Prostate gland (tissue), 2 donors: ENCODE data around the gene XPO5.

Experiments used
- CTCF ChIP-seq, 4 experiments: fragments of 200-600 bp in 2 of 4; fragments of 450-650 bp in 2 of 4; sonication (generic) in 2 of 4; IDR thresholded peaks; 1 replicate in 3 of 4; 2 replicates in 1 of 4; pipeline ENCODE4 v1.5.1; 2016 to 2019; ENCODE audit warnings: antibody characterized with exemption in 4 of 4, mild to moderate bottlenecking in 2 of 4, moderate library complexity in 2 of 4
- POLR2A ChIP-seq: fragments of 450-650 bp; IDR thresholded peaks from one replicate; pipeline ENCODE4 v1.6.1; 2016; ENCODE audit warnings: antibody characterized with exemption, mild to moderate bottlenecking
- POLR2AphosphoS5 ChIP-seq: sonication (generic); formaldehyde crosslinking; IDR thresholded peaks from one replicate; pipeline ENCODE4 v1.6.1; 2017; ENCODE audit warnings: antibody characterized with exemption

GRCh38 chr6:43496370-43497128, 79.3 kb downstream of the XPO5 start:
- TF ChIP-seq CTCF (IDR thresholded peaks at IDR 0.05) = peak; percentile 22 to 91 (median 66)
- TF ChIP-seq POLR2A = no peak
- TF ChIP-seq POLR2AphosphoS5 = peak; percentile 72
